ENCODE measurements around the gene ERC2.

ERC2 gene

GRCh38 chr3:55807210-55807609 is 661.1 kb downstream of the ERC2 start:
- no peak for DNase-seq

- no peak for DNase-seq
These were observed 663.1 kb downstream of the ERC2 start for GRCh38 chr3:55805169-55805568.

GRCh38 chr3:55804170-55805095 is 663.8 kb downstream of the ERC2 start:
- no peak for DNase-seq

- DNase-seq: no peak
These were observed 665.5 kb downstream of the ERC2 start for GRCh38 chr3:55802816-55803215.

GRCh38 chr3:55801676-55802075 is 666.6 kb downstream of the ERC2 start:
- DNase-seq: no peak

GRCh38 chr3:55801068-55801467 is 667.2 kb downstream of the ERC2 start:
- no peak for DNase-seq

- no peak for DNase-seq
These were observed 670.5 kb downstream of the ERC2 start for GRCh38 chr3:55797775-55798174.

GRCh38 chr3:55797084-55797483 is 671.2 kb downstream of the ERC2 start:
- DNase-seq: no peak

GRCh38 chr3:55796533-55796932 is 671.7 kb downstream of the ERC2 start:
- no peak for DNase-seq

GRCh38 chr3:55795746-55796145 is 672.5 kb downstream of the ERC2 start:
- DNase-seq: no peak

GRCh38 chr3:55795296-55795695 is 673.0 kb downstream of the ERC2 start:
- no peak for DNase-seq

- no peak for DNase-seq
These were observed 675.5 kb downstream of the ERC2 start for GRCh38 chr3:55792742-55793141.

GRCh38 chr3:55792009-55792408 is 676.3 kb downstream of the ERC2 start:
- no peak for DNase-seq

GRCh38 chr3:55790596-55791350 is 677.5 kb downstream of the ERC2 start:
- DNase-seq: no peak

- no peak for DNase-seq
These were observed 678.8 kb downstream of the ERC2 start for GRCh38 chr3:55789516-55789915.

GRCh38 chr3:55782807-55783206 is 685.5 kb downstream of the ERC2 start:
- DNase-seq: no peak

- no peak for DNase-seq
These were observed 685.9 kb downstream of the ERC2 start for GRCh38 chr3:55782351-55782750.

GRCh38 chr3:55780913-55781312 is 687.4 kb downstream of the ERC2 start:
- no peak for DNase-seq

GRCh38 chr3:55779543-55779942 is 688.7 kb downstream of the ERC2 start:
- DNase-seq: no peak

GRCh38 chr3:55775366-55776154 is 692.7 kb downstream of the ERC2 start:
- no peak for DNase-seq

GRCh38 chr3:55774856-55775255 is 693.4 kb downstream of the ERC2 start:
- no peak for DNase-seq

- no peak for DNase-seq
These were observed 696.8 kb downstream of the ERC2 start for GRCh38 chr3:55771503-55771902.

- DNase-seq: no peak
These were observed 698.2 kb downstream of the ERC2 start for GRCh38 chr3:55770077-55770476.
